IMR-90 (cell line): Measurements from ENCODE around the gene ITSN2. TPM values are rescaled to one million over a fixed set of nuclear protein-coding genes. Genes with fewer than 3 reads are reported as not detected.

ENCODE experiments used
- ATAC-seq: fragments of 200-7000 bp; cut with Tn5 transposase; 2 replicates; pipeline ENCODE4 v1.9.1; 2020; ENCODE audit warnings: low read depth, mild to moderate bottlenecking, moderate library complexity
- BruUV-seq: library from RNA; stranded (reverse); fragments of 400-500 nt; replicated peaks from 2 replicates; lab custom pipeline; 2021; lab: Mats Ljungman, UMichigan
- CTCF ChIA-PET: fragments of 300-600 bp; formaldehyde crosslinking; extraction: SDS; loops from one replicate; lab custom pipeline; 2021; ENCODE audit warnings: antibody characterized with exemption; lab: Yijun Ruan, JAX
- POLR2A ChIA-PET: fragments of 300-600 bp; sonication (Branson Sonifier 250); formaldehyde crosslinking; loops from one replicate; lab custom pipeline; 2022; ENCODE audit warnings: antibody characterized with exemption; ENCODE audit not compliant: unreplicated experiment; lab: Charles Lee
- DNase-seq: peaks from one replicate; pipeline ENCODE4 v3.0.0; 2013
- H2AFZ ChIP-seq: replicated peaks from 2 replicates; pipeline ENCODE3; 2013; ENCODE audit warnings: low read length, mild to moderate bottlenecking; ENCODE audit not compliant: poor library complexity
- H2AK5ac ChIP-seq: 2 replicates; pipeline ENCODE4 v1.6.1; 2013; ENCODE audit warnings: low read depth, low read length, inconsistent platforms
- H2AK9ac ChIP-seq: replicated peaks from 2 replicates; pipeline ENCODE3; 2013; ENCODE audit warnings: mild to moderate bottlenecking, low read depth, low read length, moderate library complexity; ENCODE audit not compliant: poor library complexity
- H2BK120ac ChIP-seq: 2 replicates; pipeline ENCODE4 v1.6.1; 2013; ENCODE audit warnings: low read depth, low read length, inconsistent platforms
- H2BK15ac ChIP-seq: 3 replicates; pipeline ENCODE4 v1.6.1; 2013; ENCODE audit warnings: low read depth, low read length, inconsistent platforms
- H2BK20ac ChIP-seq: 2 replicates; pipeline ENCODE4 v1.6.1; 2013; ENCODE audit warnings: low read depth, mild to moderate bottlenecking, inconsistent platforms, low read length, moderate library complexity
- H2BK5ac ChIP-seq: 2 replicates; pipeline ENCODE4 v1.6.1; 2013; ENCODE audit warnings: mild to moderate bottlenecking, low read depth, low read length, inconsistent platforms; ENCODE audit not compliant: poor library complexity, severe bottlenecking
- H3K14ac ChIP-seq: replicated peaks from 2 replicates; pipeline ENCODE4 v1.6.1; 2013; ENCODE audit warnings: low read depth, low read length, inconsistent platforms
- H3K18ac ChIP-seq: 2 replicates; pipeline ENCODE4 v1.6.1; 2013; ENCODE audit warnings: low read depth, low read length, control low read depth
- H3K23ac ChIP-seq: 2 replicates; pipeline ENCODE4 v1.6.1; 2013; ENCODE audit warnings: low read depth, low read length, inconsistent platforms
- H3K27ac ChIP-seq: 2 replicates; pipeline ENCODE4 v1.5.1; 2013; ENCODE audit warnings: mild to moderate bottlenecking, control low read depth, low read length; ENCODE audit not compliant: insufficient read depth
- H3K27me3 ChIP-seq: 2 replicates; pipeline ENCODE4 v1.6.1; 2013; ENCODE audit warnings: low read length; ENCODE audit not compliant: control insufficient read depth, insufficient read depth
- H3K36me3 ChIP-seq: 2 replicates; pipeline ENCODE4 v1.6.1; 2013; ENCODE audit warnings: low read length, mixed read lengths; ENCODE audit not compliant: control insufficient read depth, insufficient read depth
- H3K4ac ChIP-seq: 2 replicates; pipeline ENCODE4 v1.6.1; 2013; ENCODE audit warnings: low read depth, low read length, inconsistent platforms
- H3K4me1 ChIP-seq: 2 replicates; pipeline ENCODE4 v1.6.1; 2013; ENCODE audit warnings: low read length, mixed read lengths; ENCODE audit not compliant: control insufficient read depth, insufficient read depth
- H3K4me2 ChIP-seq: 2 replicates; pipeline ENCODE4 v1.6.1; 2013; ENCODE audit warnings: low read depth, mild to moderate bottlenecking, control low read depth, low read length, moderate library complexity
- H3K4me3 ChIP-seq: 2 replicates; pipeline ENCODE4 v1.5.1; 2013; ENCODE audit warnings: low read depth, mild to moderate bottlenecking, control low read depth, low read length, moderate library complexity; ENCODE audit not compliant: insufficient read depth
- H3K56ac ChIP-seq: 2 replicates; pipeline ENCODE4 v1.6.1; 2013; ENCODE audit warnings: low read length, inconsistent platforms; ENCODE audit not compliant: insufficient read depth; ENCODE audit errors: extremely low read depth
- H3K79me1 ChIP-seq, 2 experiments: 2 replicates each; pipeline ENCODE4 v1.6.1; 2013; ENCODE audit warnings: low read length in 2 of 2, inconsistent platforms in 1 of 2, low read depth in 1 of 2
- H3K9ac ChIP-seq: 2 replicates; pipeline ENCODE4 v1.6.1; 2013; ENCODE audit warnings: low read depth, low read length, control low read depth
- H3K9me1 ChIP-seq: 2 replicates; pipeline ENCODE4 v1.6.1; 2013; ENCODE audit warnings: low read length, inconsistent platforms; ENCODE audit not compliant: insufficient read depth
- H3K9me3 ChIP-seq: 2 replicates; pipeline ENCODE4 v1.6.1; 2013; ENCODE audit warnings: low read length; ENCODE audit not compliant: control insufficient read depth, insufficient read depth
- H4K20me1 ChIP-seq: 2 replicates; pipeline ENCODE4 v1.6.1; 2013; ENCODE audit warnings: low read length, inconsistent platforms; ENCODE audit not compliant: insufficient read depth
- H4K5ac ChIP-seq: 2 replicates; pipeline ENCODE4 v1.6.1; 2013; ENCODE audit warnings: mild to moderate bottlenecking, low read depth, low read length, control low read depth
- H4K8ac ChIP-seq, 2 experiments: 2 replicates each; pipeline ENCODE4 v1.6.1; 2013; ENCODE audit warnings: low read depth in 2 of 2, low read length in 2 of 2, control low read depth in 1 of 2, inconsistent platforms in 1 of 2
- H4K91ac ChIP-seq: 2 replicates; pipeline ENCODE4 v1.6.1; 2013; ENCODE audit warnings: low read depth, low read length, inconsistent platforms; ENCODE audit not compliant: insufficient read depth
- POLR2A ChIP-seq: IDR thresholded peaks from 2 replicates; pipeline ENCODE4 v1.6.1; 2012; ENCODE audit warnings: mild to moderate bottlenecking, low read depth, low read length
- SMC3 ChIP-seq: fragments of 150-350 bp; IDR thresholded peaks from 2 replicates; pipeline ENCODE4 v1.6.1; 2016; ENCODE audit warnings: low read depth, mild to moderate bottlenecking, antibody characterized with exemption, low read length, moderate library complexity
- WGBS, 2 experiments: methylation state at CpG; one replicate each; pipeline versions ENCODE4 v1.1.5 to v1.1.7; 2013; ENCODE audit warnings: missing lambda C conversion rate in 2 of 2; ENCODE audit not compliant: insufficient read length in 1 of 2; ENCODE audit errors: extremely low coverage in 2 of 2; 5-methylcytosine and 5-hydroxymethylcytosine counted together
- dilution Hi-C: fragments of 300-500 bp; cut with HindIII; formaldehyde crosslinking; loops from one replicate; pipeline ENCODE4 v1.14.3; 2018; ENCODE audit warnings: low sequenced_read_pairs; ENCODE audit not compliant: unreplicated experiment
- in situ Hi-C: fragments of 300-500 bp; cut with MboI; formaldehyde crosslinking; loops from 3 replicates; pipeline ENCODE4 v1.14.3; 2019; ENCODE audit warnings: low sequenced_read_pairs, inconsistent platforms, mixed read lengths
- intact Hi-C: fragments of 100-400 bp; cut with micrococcal nuclease; formaldehyde crosslinking; loops from 2 replicates; pipeline ENCODE4 v1.10.0; 2022
- polyA plus RNA-seq, 3 experiments: library from polyadenylated mRNA; depleted of rRNA; stranded (reverse); fragments of >200 nt; gene quantifications; 2 replicates each; pipeline ENCODE4 v1.2.3, GENCODE V29; 2012; ENCODE audit warnings: low replicate concordance in 1 of 3
- total RNA-seq: library from RNA; depleted of rRNA; stranded (reverse); fragments of >200 nt; gene quantifications from 2 replicates; pipeline ENCODE4 v1.2.3, GENCODE V29; 2012
- TF ChIP-seq, protein P1 (sequence below): conservative IDR thresholded peaks from 2 replicates; pipeline ENCODE4 v1.5.1; 2012; ENCODE audit warnings: mild to moderate bottlenecking, low read depth, low read length, improper control_type of control experiment

Gene ITSN2
- total and polyA plus RNA-seq, 2 of the 4 experiments (the other 2 are of a cell fraction) = 10.7 to 17.2 TPM

DNA sequence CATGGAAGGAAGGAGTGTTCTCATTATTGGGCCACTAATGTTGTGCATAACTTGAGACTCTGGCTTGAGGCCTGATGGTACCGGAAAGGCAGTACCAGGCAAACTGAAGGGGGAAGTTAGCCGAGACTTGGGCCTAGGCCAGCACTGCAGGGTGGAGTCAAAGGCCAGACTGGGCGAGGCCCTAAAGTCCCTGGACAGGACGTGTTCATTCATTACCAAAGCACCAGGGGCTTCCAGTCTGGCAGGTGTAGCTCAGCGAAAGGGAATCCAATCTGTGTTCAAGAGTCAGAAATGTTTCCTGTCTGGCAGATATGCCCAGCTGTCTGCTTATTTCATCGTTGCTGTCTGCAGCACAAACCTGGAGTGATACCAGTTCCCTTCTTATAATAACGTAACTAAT lies 4.7 kb upstream of the ITSN2 start:
- no peak overlapping the region for H2BK20ac ChIP-seq
- H2BK15ac ChIP-seq = no peak overlapping the region
- no peaks in the 10 kb centered on the region; the same call in 1 of the 2 replicates for H3K27me3 ChIP-seq
- no peak for ATAC-seq
- no peak overlapping the region for H2AFZ ChIP-seq
- no peak overlapping the region for H4K8ac ChIP-seq
- H3K14ac ChIP-seq = no peak overlapping the region
- no peak for DNase-seq
- no peak overlapping the region for H3K4ac ChIP-seq
- H3K9me3 ChIP-seq = no peaks in the 10 kb centered on the region
- H3K4me1 ChIP-seq = no peaks in the 10 kb centered on the region
- no peak overlapping the region for H2AK5ac ChIP-seq
- intact Hi-C loops = no loop called here
- BruUV-seq = no TSS peak
- WGBS, 2 experiments = 74% methylated on average over 5 of the region's 7 CpGs; no CpG with 5 or more reads in 1 of the 2 experiments
- H3K56ac ChIP-seq = no peak overlapping the region
- no peak overlapping the region for H3K27ac ChIP-seq
- H2BK5ac ChIP-seq = no peak overlapping the region
- TF ChIP-seq SMC3 (no peak), POLR2A (no peak)
- TF ChIP-seq, protein P1, sequence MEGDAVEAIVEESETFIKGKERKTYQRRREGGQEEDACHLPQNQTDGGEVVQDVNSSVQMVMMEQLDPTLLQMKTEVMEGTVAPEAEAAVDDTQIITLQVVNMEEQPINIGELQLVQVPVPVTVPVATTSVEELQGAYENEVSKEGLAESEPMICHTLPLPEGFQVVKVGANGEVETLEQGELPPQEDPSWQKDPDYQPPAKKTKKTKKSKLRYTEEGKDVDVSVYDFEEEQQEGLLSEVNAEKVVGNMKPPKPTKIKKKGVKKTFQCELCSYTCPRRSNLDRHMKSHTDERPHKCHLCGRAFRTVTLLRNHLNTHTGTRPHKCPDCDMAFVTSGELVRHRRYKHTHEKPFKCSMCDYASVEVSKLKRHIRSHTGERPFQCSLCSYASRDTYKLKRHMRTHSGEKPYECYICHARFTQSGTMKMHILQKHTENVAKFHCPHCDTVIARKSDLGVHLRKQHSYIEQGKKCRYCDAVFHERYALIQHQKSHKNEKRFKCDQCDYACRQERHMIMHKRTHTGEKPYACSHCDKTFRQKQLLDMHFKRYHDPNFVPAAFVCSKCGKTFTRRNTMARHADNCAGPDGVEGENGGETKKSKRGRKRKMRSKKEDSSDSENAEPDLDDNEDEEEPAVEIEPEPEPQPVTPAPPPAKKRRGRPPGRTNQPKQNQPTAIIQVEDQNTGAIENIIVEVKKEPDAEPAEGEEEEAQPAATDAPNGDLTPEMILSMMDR = no peak
- peaks cover 4% of the 10 kb centered on the region; the same call in 1 of the 2 replicates for H3K9me1 ChIP-seq
- H3K36me3 ChIP-seq = no peaks in the 10 kb centered on the region
- no peaks in the 10 kb centered on the region for H4K20me1 ChIP-seq
- in situ Hi-C loops = no loop called here
- H3K4me3 ChIP-seq = no peak overlapping the region
- no peak overlapping the region for H3K4me2 ChIP-seq
- peaks cover 0 to 9% of the 10 kb centered on the region in 2 experiments; a peak in 1 of 4 replicates for H3K79me1 ChIP-seq
- no peak overlapping the region for H4K5ac ChIP-seq
- H2AK9ac ChIP-seq = no peak overlapping the region
- H3K23ac ChIP-seq = no peak overlapping the region
- dilution Hi-C loops = no loop called here
- H4K91ac ChIP-seq = no peak overlapping the region
- ChIA-PET CTCF (no interaction called here), POLR2A (no interaction called here)
- H3K9ac ChIP-seq = no peak overlapping the region
- no peak overlapping the region for H3K18ac ChIP-seq
- H2BK120ac ChIP-seq = no peak overlapping the region
